Activated T-helper 2 cell treated with anti-CD3 and anti-CD28 coated beads, Interferon-gamma antibody, Interleukin-2, Interleukin-4, amounts not matched to agents 10 μg/mL and 5 μg/mL and 100 μg/mL, durations not matched to agents 14 hours and 24 hours and 36 hours (primary cell): ENCODE measurements around the gene RGS4. TPM values are rescaled to one million over a fixed set of nuclear protein-coding genes. Genes with fewer than 3 reads are reported as not detected.

Source experiments
- DNase-seq: peaks from one replicate; pipeline ENCODE4 v3.0.0; 2021; ENCODE audit warnings: low spot score
- H3K27ac Mint-ChIP-seq: one replicate; pipeline ENCODE4 v1.8.0; 2021; ENCODE audit warnings: mixed read lengths
- H3K27me3 Mint-ChIP-seq: one replicate; pipeline ENCODE4 v1.8.0; 2021; ENCODE audit warnings: low read depth, mixed read lengths
- H3K36me3 Mint-ChIP-seq: one replicate; pipeline ENCODE4 v1.8.0; 2021; ENCODE audit warnings: low read depth, mixed read lengths
- H3K4me1 Mint-ChIP-seq: one replicate; pipeline ENCODE4 v1.8.0; 2021; ENCODE audit warnings: low read depth, mixed read lengths
- H3K4me3 Mint-ChIP-seq: one replicate; pipeline ENCODE4 v1.8.0; 2021; ENCODE audit warnings: low read depth, mild to moderate bottlenecking, moderate library complexity, mixed read lengths
- H3K9me3 Mint-ChIP-seq: one replicate; pipeline ENCODE4 v1.8.0; 2021; ENCODE audit warnings: mixed read lengths
- intact Hi-C: fragments of 100-400 bp; cut with micrococcal nuclease; formaldehyde crosslinking; loops from one replicate; pipeline ENCODE4 v1.15.1; 2023
- total RNA-seq: library from RNA; stranded (reverse); gene quantifications from 2 replicates; pipeline ENCODE4 v1.2.3, GENCODE V29; 2022

The RGS4 gene
- total RNA-seq, 1 donor from 2014 or later: not detected

- H3K4me3 Mint-ChIP-seq: no peak overlapping the region
- H3K27ac Mint-ChIP-seq: no peak overlapping the region
- H3K36me3 Mint-ChIP-seq: no peaks in the 10 kb centered on the region
- H3K27me3 Mint-ChIP-seq: peaks cover 6% of the 10 kb centered on the region
- intact Hi-C loops: no loop called here
- H3K9me3 Mint-ChIP-seq: no peaks in the 10 kb centered on the region
- H3K4me1 Mint-ChIP-seq: no peaks in the 10 kb centered on the region
- DNase-seq: no peak
Observed at GRCh38 chr1:163054181-163054591, 15.0 kb upstream of the RGS4 start.

- H3K36me3 Mint-ChIP-seq: no peaks in the 10 kb centered on the region
- H3K9me3 Mint-ChIP-seq: no peaks in the 10 kb centered on the region
- no peaks in the 10 kb centered on the region for H3K4me1 Mint-ChIP-seq
- H3K4me3 Mint-ChIP-seq: no peak overlapping the region
- H3K27me3 Mint-ChIP-seq: peaks cover 6% of the 10 kb centered on the region
- intact Hi-C loops: no loop called here
- no peak overlapping the region for H3K27ac Mint-ChIP-seq
- no peak for DNase-seq
Observed at GRCh38 chr1:163055005-163055404, 14.2 kb upstream of the RGS4 start.

- Mint-ChIP-seq H3K36me3 (no peaks in the 10 kb centered on the region), H3K4me1 (no peaks in the 10 kb centered on the region), H3K27me3 (peaks cover 6% of the 10 kb centered on the region), H3K4me3 (no peak overlapping the region), H3K27ac (no peak overlapping the region), H3K9me3 (no peaks in the 10 kb centered on the region)
- intact Hi-C loops: no loop called here
- no peak for DNase-seq
Observed at GRCh38 chr1:163055531-163055930, 13.6 kb upstream of the RGS4 start.

- intact Hi-C loops: no loop called here
Observed at GRCh38 chr1:163056831-163057230, 12.3 kb upstream of the RGS4 start.

GRCh38 chr1:163060343-163061007, 8.7 kb upstream of the RGS4 start:
- H3K27me3 Mint-ChIP-seq: peaks cover 3% of the 10 kb centered on the region
- H3K4me3 Mint-ChIP-seq: no peak overlapping the region
- no peaks in the 10 kb centered on the region for H3K4me1 Mint-ChIP-seq
- H3K36me3 Mint-ChIP-seq: no peaks in the 10 kb centered on the region
- no peak for DNase-seq
- no peaks in the 10 kb centered on the region for H3K9me3 Mint-ChIP-seq
- H3K27ac Mint-ChIP-seq: no peak overlapping the region
- intact Hi-C loops: no loop called here

More at GRCh38 chr1:163056831-163057230, 12.3 kb upstream of the RGS4 start:
- peaks cover 6% of the 10 kb centered on the region for H3K27me3 Mint-ChIP-seq
- no peaks in the 10 kb centered on the region for H3K4me1 Mint-ChIP-seq
- no peaks in the 10 kb centered on the region for H3K9me3 Mint-ChIP-seq
- H3K27ac Mint-ChIP-seq: no peak overlapping the region
- H3K36me3 Mint-ChIP-seq: no peaks in the 10 kb centered on the region
- DNase-seq: no peak
- H3K4me3 Mint-ChIP-seq: no peak overlapping the region

GRCh38 chr1:163063143-163063542, 6.0 kb upstream of the RGS4 start:
- no peak overlapping the region for H3K4me3 Mint-ChIP-seq
- intact Hi-C loops: no loop called here
- DNase-seq: no peak
- H3K4me1 Mint-ChIP-seq: no peaks in the 10 kb centered on the region
- H3K27ac Mint-ChIP-seq: no peak overlapping the region
- no peaks in the 10 kb centered on the region for H3K36me3 Mint-ChIP-seq
- H3K9me3 Mint-ChIP-seq: no peaks in the 10 kb centered on the region
- H3K27me3 Mint-ChIP-seq: peaks cover 6% of the 10 kb centered on the region

GRCh38 chr1:163063610-163064009, 5.6 kb upstream of the RGS4 start:
- Mint-ChIP-seq H3K27me3 (peaks cover 10% of the 10 kb centered on the region), H3K4me3 (no peak overlapping the region), H3K9me3 (no peaks in the 10 kb centered on the region), H3K36me3 (no peaks in the 10 kb centered on the region), H3K4me1 (no peaks in the 10 kb centered on the region), H3K27ac (no peak overlapping the region)
- DNase-seq: no peak
- intact Hi-C loops: no loop called here

GRCh38 chr1:163066168-163066567, 3.0 kb upstream of the RGS4 start:
- H3K9me3 Mint-ChIP-seq: no peaks in the 10 kb centered on the region
- no peak overlapping the region for H3K27ac Mint-ChIP-seq
- intact Hi-C loops: no loop called here
- no peak for DNase-seq
- no peaks in the 10 kb centered on the region for H3K4me1 Mint-ChIP-seq
- H3K36me3 Mint-ChIP-seq: no peaks in the 10 kb centered on the region
- peaks cover 30% of the 10 kb centered on the region for H3K27me3 Mint-ChIP-seq
- no peak overlapping the region for H3K4me3 Mint-ChIP-seq

GRCh38 chr1:163066686-163067085, 2.5 kb upstream of the RGS4 start:
- no peaks in the 10 kb centered on the region for H3K36me3 Mint-ChIP-seq
- intact Hi-C loops: no loop called here
- DNase-seq: no peak
- no peak overlapping the region for H3K4me3 Mint-ChIP-seq
- no peaks in the 10 kb centered on the region for H3K9me3 Mint-ChIP-seq
- H3K4me1 Mint-ChIP-seq: no peaks in the 10 kb centered on the region
- no peak overlapping the region for H3K27ac Mint-ChIP-seq
- peaks cover 30% of the 10 kb centered on the region for H3K27me3 Mint-ChIP-seq

GRCh38 chr1:163068716-163069115, 445 bp upstream of the RGS4 start:
- H3K9me3 Mint-ChIP-seq: no peaks in the 10 kb centered on the region
- no peak overlapping the region for H3K4me3 Mint-ChIP-seq
- no peaks in the 10 kb centered on the region for H3K36me3 Mint-ChIP-seq
- no peak overlapping the region for H3K27ac Mint-ChIP-seq
- H3K27me3 Mint-ChIP-seq: peaks cover 37% of the 10 kb centered on the region
- no peak for DNase-seq
- no peaks in the 10 kb centered on the region for H3K4me1 Mint-ChIP-seq
- intact Hi-C loops: no loop called here

GRCh38 chr1:163069655-163070277, 605 bp downstream of the RGS4 start:
- no peak for DNase-seq
- intact Hi-C loops: loop anchor here (10.0 kb wide), 1 partner anchor 105 kb away; no protein-coding TSS in a partner anchor
- Mint-ChIP-seq H3K4me3 (no peak overlapping the region), H3K36me3 (no peaks in the 10 kb centered on the region), H3K27ac (no peak overlapping the region), H3K4me1 (no peaks in the 10 kb centered on the region), H3K27me3 (peaks cover 37% of the 10 kb centered on the region), H3K9me3 (no peaks in the 10 kb centered on the region)

- Mint-ChIP-seq H3K4me1 (no peaks in the 10 kb centered on the region), H3K27ac (no peak overlapping the region), H3K9me3 (no peaks in the 10 kb centered on the region), H3K36me3 (no peaks in the 10 kb centered on the region), H3K4me3 (no peak overlapping the region), H3K27me3 (peaks cover 37% of the 10 kb centered on the region)
- DNase-seq: peak; percentile 19
- intact Hi-C loops: loop anchor here (10.0 kb wide), 1 partner anchor 103 kb away; no protein-coding TSS in a partner anchor
Observed at GRCh38 chr1:163071405-163072255, 2.5 kb downstream of the RGS4 start.

GRCh38 chr1:163072658-163073057, 3.5 kb downstream of the RGS4 start:
- intact Hi-C loops: loop anchor here (10.0 kb wide), 1 partner anchor 102 kb away; no protein-coding TSS in a partner anchor
- peaks cover 35% of the 10 kb centered on the region for H3K27me3 Mint-ChIP-seq
- no peak for DNase-seq
- no peaks in the 10 kb centered on the region for H3K4me1 Mint-ChIP-seq
- no peaks in the 10 kb centered on the region for H3K9me3 Mint-ChIP-seq
- H3K4me3 Mint-ChIP-seq: no peak overlapping the region
- no peaks in the 10 kb centered on the region for H3K36me3 Mint-ChIP-seq
- no peak overlapping the region for H3K27ac Mint-ChIP-seq
